Measurements from ENCODE around the gene NLK.
A peak's percentile ranks its signal among the peaks of the same experiment; 100 is the strongest.
"Not testable (repeated sequence)": the region's sequence is repeated elsewhere in the genome, so short reads cannot be mapped to it uniquely, and the experiment has no call there.

The NLK gene

GRCh38 chr17:28206292-28206691 lies 163.8 kb downstream of the NLK start:
- DNase-seq: no peak

- no peak for DNase-seq
These were observed 169.3 kb downstream of the NLK start for GRCh38 chr17:28211811-28212210.

GRCh38 chr17:28213578-28213977 lies 171.1 kb downstream of the NLK start:
- DNase-seq: not testable (repeated sequence)

GRCh38 chr17:28216052-28216451 lies 173.6 kb downstream of the NLK start:
- no peak for DNase-seq

GRCh38 chr17:28216528-28216927 lies 174.1 kb downstream of the NLK start:
- DNase-seq: no peak

GRCh38 chr17:28219771-28220170 lies 177.3 kb downstream of the NLK start:
- DNase-seq: no peak

- no peak for DNase-seq
These were observed 179.4 kb downstream of the NLK start for GRCh38 chr17:28221751-28222414.

- DNase-seq: no peak
These were observed 182.8 kb downstream of the NLK start for GRCh38 chr17:28225271-28225670.

GRCh38 chr17:28225867-28226266 lies 183.4 kb downstream of the NLK start:
- DNase-seq: no peak

- no peak for DNase-seq
These were observed 184.3 kb downstream of the NLK start for GRCh38 chr17:28226563-28227315.

GRCh38 chr17:28227316-28228108 lies 185.0 kb downstream of the NLK start:
- DNase-seq: peak; percentile 12 to 28

GRCh38 chr17:28228109-28228840 lies 185.8 kb downstream of the NLK start:
- no peak for DNase-seq

GRCh38 chr17:28228986-28229729 lies 186.7 kb downstream of the NLK start:
- DNase-seq: no peak

- DNase-seq: no peak
These were observed 187.5 kb downstream of the NLK start for GRCh38 chr17:28230011-28230410.

- DNase-seq: not testable (repeated sequence)
These were observed 188.1 kb downstream of the NLK start for GRCh38 chr17:28230607-28231006.

- not testable (repeated sequence) for DNase-seq
These were observed 189.1 kb downstream of the NLK start for GRCh38 chr17:28231624-28232023.

- not testable (repeated sequence) for DNase-seq
These were observed 190.7 kb downstream of the NLK start for GRCh38 chr17:28232966-28233870.

- DNase-seq: not testable (repeated sequence)
These were observed 191.7 kb downstream of the NLK start for GRCh38 chr17:28233872-28234856.

GRCh38 chr17:28235066-28235700 lies 192.7 kb downstream of the NLK start:
- not testable (repeated sequence) for DNase-seq

Measured in stimulated activated CD4-positive, alpha-beta T cell treated with anti-CD3 and anti-CD28 coated beads, Interleukin-2, amount 100 ng/mL, for 48 hours (primary cell).